Measurements from ENCODE around the gene PDZD11. TPM values are rescaled to one million over a fixed set of nuclear protein-coding genes. Genes with fewer than 3 reads are reported as not detected.

Gene PDZD11
- total RNA-seq, 1 experiment from 2014 or later, result 51.2 TPM

GRCh38 chrX:70241501-70241900 is 48.2 kb downstream of the PDZD11 start:
- no peaks in the 10 kb centered on the region for H3K36me3 ChIP-seq (ENCODE audit: low read depth)
- H3K79me2 ChIP-seq (ENCODE audit: low read depth), result no peaks in the 10 kb centered on the region
- no TSS peak for BruUV-seq (replicated peaks)
- H2AFZ ChIP-seq, result no peak overlapping the region
- H3K27me3 ChIP-seq (ENCODE audit: insufficient read depth, low read depth), result no peaks in the 10 kb centered on the region
- H3K9me3 ChIP-seq (ENCODE audit: insufficient read depth, low read depth), result no peaks in the 10 kb centered on the region
- H3K4me3 ChIP-seq, result no peak overlapping the region
- DNase-seq, result no peak
- POLR2A ChIA-PET (ENCODE audit: unreplicated experiment), result no interaction called here
- H3K4me2 ChIP-seq, result no peak overlapping the region
- intact Hi-C loops (cut with micrococcal nuclease; ENCODE audit: unreplicated experiment), result no loop called here
- CTCF ChIA-PET, result no interaction called here
- TF ChIP-seq CTCF (conservative IDR thresholded peaks at IDR 0.05) (no peak), EZH2 (IDR thresholded peaks at IDR 0.05; ENCODE audit: low read depth) (no peak)
- H3K9me2 ChIP-seq (ENCODE audit: insufficient read depth), result no peaks in the 10 kb centered on the region
- H3K27ac ChIP-seq, result no peak overlapping the region
- no peaks in the 10 kb centered on the region for H4K20me1 ChIP-seq (ENCODE audit: insufficient read depth)
- H3F3A ChIP-seq (ENCODE audit: insufficient read depth, low read depth), result no peaks in the 10 kb centered on the region
- no peaks in the 10 kb centered on the region for H3K4me1 ChIP-seq (replicated peaks; ENCODE audit: insufficient read depth)

GRCh38 chrX:70240751-70241150 is 49.0 kb downstream of the PDZD11 start:
- DNase-seq, result no peak
- no peak overlapping the region for H3K27ac ChIP-seq
- H3K27me3 ChIP-seq (ENCODE audit: insufficient read depth, low read depth), result no peaks in the 10 kb centered on the region
- no peaks in the 10 kb centered on the region for H3K4me1 ChIP-seq (replicated peaks; ENCODE audit: insufficient read depth)
- no peaks in the 10 kb centered on the region for H3K9me2 ChIP-seq (ENCODE audit: insufficient read depth)
- no peaks in the 10 kb centered on the region for H3K79me2 ChIP-seq (ENCODE audit: low read depth)
- no TSS peak for BruUV-seq (replicated peaks)
- ChIA-PET POLR2A (ENCODE audit: unreplicated experiment) (no interaction called here), CTCF (no interaction called here)
- no peaks in the 10 kb centered on the region for H3F3A ChIP-seq (ENCODE audit: insufficient read depth, low read depth)
- H2AFZ ChIP-seq, result no peak overlapping the region
- no peaks in the 10 kb centered on the region for H4K20me1 ChIP-seq (ENCODE audit: insufficient read depth)
- no peak for TF ChIP-seq EZH2 (IDR thresholded peaks at IDR 0.05; ENCODE audit: low read depth)
- TF ChIP-seq CTCF (conservative IDR thresholded peaks at IDR 0.05), result no peak
- no peak overlapping the region for H3K4me3 ChIP-seq
- intact Hi-C loops (cut with micrococcal nuclease; ENCODE audit: unreplicated experiment), result no loop called here
- no peaks in the 10 kb centered on the region for H3K9me3 ChIP-seq (ENCODE audit: insufficient read depth, low read depth)
- no peak overlapping the region for H3K4me2 ChIP-seq
- H3K36me3 ChIP-seq (ENCODE audit: low read depth), result no peaks in the 10 kb centered on the region

Other genes with a start within 250 kb of the PDZD11 start
- gene AWAT2, start 240.0 kb downstream of the PDZD11 start, total RNA-seq (2021), result not detected in 2 replicates
- not detected in 2 replicates for gene OTUD6A, start 227.5 kb downstream of the PDZD11 start, total RNA-seq (2021)
- gene IGBP1, start 156.5 kb downstream of the PDZD11 start, total RNA-seq (2021), result 57.6 and 71.9 TPM in 2 replicates
- gene DGAT2L6, start 112.4 kb downstream of the PDZD11 start, total RNA-seq (2021), result not detected in 2 replicates
- not detected in 2 replicates for gene AWAT1, start 55.3 kb downstream of the PDZD11 start, total RNA-seq (2021)
- 0.50 and 0.65 TPM in 2 replicates for gene P2RY4, start 29.7 kb downstream of the PDZD11 start, total RNA-seq (2021)
- not detected in 2 replicates for gene ARR3, start 21.6 kb downstream of the PDZD11 start, total RNA-seq (2021)
- not detected in 2 replicates for gene RAB41, start 7.8 kb downstream of the PDZD11 start, total RNA-seq (2021)
- 36.7 and 52.9 TPM in 2 replicates for gene KIF4A, start 177 bp upstream of the PDZD11 start, total RNA-seq (2021)
- 0.44 TPM in 1 of 2 replicates, not detected in the other for gene GDPD2, start 133.4 kb upstream of the PDZD11 start, total RNA-seq (2021)
- gene DLG3, start 154.9 kb upstream of the PDZD11 start, total RNA-seq (2021), result 55.6 and 61.1 TPM in 2 replicates